Fibroblast of lung (primary cell): Measurements from ENCODE around the gene TFEC.
"Not testable (repeated sequence)": the region's sequence is repeated elsewhere in the genome, so short reads cannot be mapped to it uniquely, and the experiment has no call there.

Source experiments
- EZH2 ChIP-seq: IDR thresholded peaks from 2 replicates; pipeline ENCODE4 v1.5.1; 2012; ENCODE audit warnings: low read length, control low read depth, mild to moderate bottlenecking; ENCODE audit errors: missing control alignments
- TF ChIP-seq, protein P1 (sequence below), 2 donors: IDR thresholded peaks in 1 of 2; conservative IDR thresholded peaks in 1 of 2; 1 replicate in 1 of 2; 2 replicates in 1 of 2; pipeline ENCODE4 v1.5.1; 2011 to 2012; ENCODE audit warnings: low read length in 2 of 2, control low read depth in 1 of 2, inconsistent platforms in 1 of 2, low read depth in 1 of 2, mild to moderate bottlenecking in 1 of 2

- TF ChIP-seq, protein P1, sequence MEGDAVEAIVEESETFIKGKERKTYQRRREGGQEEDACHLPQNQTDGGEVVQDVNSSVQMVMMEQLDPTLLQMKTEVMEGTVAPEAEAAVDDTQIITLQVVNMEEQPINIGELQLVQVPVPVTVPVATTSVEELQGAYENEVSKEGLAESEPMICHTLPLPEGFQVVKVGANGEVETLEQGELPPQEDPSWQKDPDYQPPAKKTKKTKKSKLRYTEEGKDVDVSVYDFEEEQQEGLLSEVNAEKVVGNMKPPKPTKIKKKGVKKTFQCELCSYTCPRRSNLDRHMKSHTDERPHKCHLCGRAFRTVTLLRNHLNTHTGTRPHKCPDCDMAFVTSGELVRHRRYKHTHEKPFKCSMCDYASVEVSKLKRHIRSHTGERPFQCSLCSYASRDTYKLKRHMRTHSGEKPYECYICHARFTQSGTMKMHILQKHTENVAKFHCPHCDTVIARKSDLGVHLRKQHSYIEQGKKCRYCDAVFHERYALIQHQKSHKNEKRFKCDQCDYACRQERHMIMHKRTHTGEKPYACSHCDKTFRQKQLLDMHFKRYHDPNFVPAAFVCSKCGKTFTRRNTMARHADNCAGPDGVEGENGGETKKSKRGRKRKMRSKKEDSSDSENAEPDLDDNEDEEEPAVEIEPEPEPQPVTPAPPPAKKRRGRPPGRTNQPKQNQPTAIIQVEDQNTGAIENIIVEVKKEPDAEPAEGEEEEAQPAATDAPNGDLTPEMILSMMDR (conservative IDR thresholded peaks at IDR 0.05 in 1 of 2, IDR thresholded peaks at IDR 0.05 in 1 of 2; ENCODE audit: low read depth in 1 of 2, low read length in 2 of 2), result not testable (repeated sequence)
- TF ChIP-seq EZH2, result not testable (repeated sequence)
These were observed 100.8 kb downstream of the TFEC start for GRCh38 chr7:115929736-115930135.
